ENCODE measurements around the gene FAM174B.

FAM174B gene

GRCh38 chr15:92574566-92574965 lies 81.0 kb downstream of the FAM174B start:
- no peak for DNase-seq

GRCh38 chr15:92574161-92574560 lies 81.4 kb downstream of the FAM174B start:
- no peak for DNase-seq

DNA sequence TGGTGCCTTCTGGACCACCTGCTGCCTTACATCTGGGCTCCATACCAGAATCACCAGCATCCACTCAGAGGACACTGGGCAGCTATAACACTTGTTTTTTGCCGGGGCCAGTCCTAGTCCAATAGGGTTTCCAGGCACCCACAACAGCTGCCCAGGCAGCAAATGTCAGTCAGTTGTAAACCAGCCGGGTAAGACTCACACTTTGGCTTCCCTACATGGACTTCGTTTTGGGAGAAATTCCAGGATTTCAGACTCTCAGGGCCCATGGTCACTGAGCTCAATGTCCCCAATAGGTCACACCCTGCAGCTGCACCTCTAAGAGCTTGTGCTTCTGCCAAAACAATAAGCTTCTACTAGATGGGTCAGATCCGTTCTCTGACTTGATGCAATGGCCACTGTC lies 83.8 kb downstream of the FAM174B start:
- DNase-seq: peak in 1 of 56 donors; percentile 8

- DNase-seq: no peak
These were observed 85.2 kb downstream of the FAM174B start for GRCh38 chr15:92570391-92570790.

GRCh38 chr15:92569778-92570177 lies 85.8 kb downstream of the FAM174B start:
- DNase-seq: no peak
